H1 (cell line): ENCODE results near the gene CHEK2.

Experiments used
- EZH2 ChIP-seq: fragments of 200-600 bp; sonication (generic); IDR thresholded peaks from 2 replicates; pipeline ENCODE4 v1.7.1; 2012; ENCODE audit warnings: low read depth, mild to moderate bottlenecking, moderate library complexity, low read length, inconsistent platforms; ENCODE audit not compliant: severe bottlenecking
- TF ChIP-seq, protein P1 (sequence below): IDR thresholded peaks from 2 replicates; pipeline ENCODE4 v1.6.1; 2012; ENCODE audit warnings: low read length, inconsistent platforms

GRCh38 chr22:28761449-28761755 lies 19.8 kb upstream of the CHEK2 start:
- no peak for TF ChIP-seq EZH2
- TF ChIP-seq, protein P1, sequence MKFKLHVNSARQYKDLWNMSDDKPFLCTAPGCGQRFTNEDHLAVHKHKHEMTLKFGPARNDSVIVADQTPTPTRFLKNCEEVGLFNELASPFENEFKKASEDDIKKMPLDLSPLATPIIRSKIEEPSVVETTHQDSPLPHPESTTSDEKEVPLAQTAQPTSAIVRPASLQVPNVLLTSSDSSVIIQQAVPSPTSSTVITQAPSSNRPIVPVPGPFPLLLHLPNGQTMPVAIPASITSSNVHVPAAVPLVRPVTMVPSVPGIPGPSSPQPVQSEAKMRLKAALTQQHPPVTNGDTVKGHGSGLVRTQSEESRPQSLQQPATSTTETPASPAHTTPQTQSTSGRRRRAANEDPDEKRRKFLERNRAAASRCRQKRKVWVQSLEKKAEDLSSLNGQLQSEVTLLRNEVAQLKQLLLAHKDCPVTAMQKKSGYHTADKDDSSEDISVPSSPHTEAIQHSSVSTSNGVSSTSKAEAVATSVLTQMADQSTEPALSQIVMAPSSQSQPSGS: no peak
